GM12878 (cell line): ENCODE measurements around the gene CGB5. TPM values are rescaled to one million over a fixed set of nuclear protein-coding genes. Genes with fewer than 3 reads are reported as not detected.

Experiments
- ATAC-seq: fragments of 200-7000 bp; cut with Tn5 transposase; 3 replicates; pipeline ENCODE4 v1.9.1; 2020; ENCODE audit warnings: mild to moderate bottlenecking, moderate library complexity
- BruUV-seq: library from RNA; stranded (reverse); fragments of 400-500 nt; replicated peaks from 2 replicates; lab custom pipeline; 2021; lab: Mats Ljungman, UMichigan
- CTCF ChIA-PET: fragments of 300-600 bp; sonication (Branson Sonifier 250); formaldehyde crosslinking; extraction: SDS; loops from one replicate; lab custom pipeline; 2021; ENCODE audit warnings: inconsistent platforms; lab: Yijun Ruan, JAX
- POLR2A ChIA-PET: fragments of 350-600 bp; formaldehyde crosslinking; extraction: SDS; loops from one replicate; lab custom pipeline; 2021; ENCODE audit warnings: inconsistent platforms; lab: Charles Lee
- RAD21 ChIA-PET: fragments of 300-600 bp; sonication (Branson Sonifier 250); formaldehyde crosslinking; loops from one replicate; lab custom pipeline; 2023; ENCODE audit warnings: antibody characterized with exemption; ENCODE audit not compliant: unreplicated experiment; lab: Charles Lee
- SMC1A ChIA-PET: fragments of 300-600 bp; sonication (Branson Sonifier 250); formaldehyde crosslinking; loops from one replicate; lab custom pipeline; 2023; ENCODE audit not compliant: unreplicated experiment, uncharacterized antibody; lab: Charles Lee
- DNase-seq: peaks from one replicate; pipeline ENCODE4 v3.0.0-alpha.2; 2011; ENCODE audit warnings: low read depth, low spot score
- FAIRE-seq: peaks from 3 replicates; lab custom pipeline; 2011; peaks lifted over from hg19 to GRCh38; lab: Jason Lieb, UNC
- H2AFZ ChIP-seq: 2 replicates; pipeline ENCODE4 v1.6.0; 2011; ENCODE audit warnings: low read depth, low read length, control low read depth; ENCODE audit not compliant: control insufficient read depth
- H3K27ac ChIP-seq: 2 replicates; pipeline ENCODE4 v1.5.1; 2011; ENCODE audit warnings: control low read depth; ENCODE audit not compliant: control insufficient read depth, insufficient read depth
- H3K27me3 ChIP-seq, 2 experiments: replicated peaks in 1 of 2; 2 replicates each; pipeline versions ENCODE4 v1.6.0 to v1.6.1; 2011; ENCODE audit warnings: low read length in 1 of 2; ENCODE audit not compliant: control insufficient read depth in 2 of 2, insufficient read depth in 2 of 2
- H3K36me3 ChIP-seq, 2 experiments: 2 replicates each; pipeline ENCODE4 v1.5.1; 2011; ENCODE audit warnings: low read length in 1 of 2; ENCODE audit not compliant: control insufficient read depth in 2 of 2, insufficient read depth in 2 of 2
- H3K4me1 ChIP-seq: 2 replicates; pipeline ENCODE4 v1.6.1; 2011; ENCODE audit warnings: mild to moderate bottlenecking, low read length, moderate library complexity, mixed read lengths; ENCODE audit not compliant: control insufficient read depth, insufficient read depth
- H3K4me2 ChIP-seq: 2 replicates; pipeline ENCODE4 v1.6.0; 2011; ENCODE audit warnings: control low read depth; ENCODE audit not compliant: control insufficient read depth, insufficient read depth
- H3K4me3 ChIP-seq: fragments of 200-600 bp; sonication (generic); 2 replicates; pipeline ENCODE4 v1.5.1; 2016
- H3K79me2 ChIP-seq: 2 replicates; pipeline ENCODE4 v1.6.0; 2011; ENCODE audit warnings: low read length; ENCODE audit not compliant: control insufficient read depth, insufficient read depth
- H3K9ac ChIP-seq: 2 replicates; pipeline ENCODE4 v1.8.0; 2011; ENCODE audit warnings: low read length, control low read depth, mixed read lengths; ENCODE audit not compliant: control insufficient read depth, insufficient read depth
- H3K9me3 ChIP-seq: replicated peaks from 3 replicates; pipeline ENCODE4 v1.5.1; 2011; ENCODE audit warnings: mild to moderate bottlenecking, low read length; ENCODE audit not compliant: control insufficient read depth, insufficient read depth
- H4K20me1 ChIP-seq: 2 replicates; pipeline ENCODE4 v1.6.0; 2011; ENCODE audit not compliant: control insufficient read depth, insufficient read depth
- BHLHE40 ChIP-seq, 2 experiments: fragments of 450-650 bp in 1 of 2; IDR thresholded peaks; 2 replicates each; pipeline ENCODE4 v1.6.1; 2011 to 2017; ENCODE audit warnings: low read depth in 2 of 2, borderline replicate concordance in 1 of 2, improper control_type of control experiment in 1 of 2, low read length in 1 of 2, mild to moderate bottlenecking in 1 of 2
- CBX3 ChIP-seq: fragments of 200-600 bp; sonication (generic); IDR thresholded peaks from 2 replicates; pipeline ENCODE4 v1.6.1; 2016; ENCODE audit warnings: low read depth, borderline replicate concordance
- ZNF622 ChIP-seq: fragments of 450-650 bp; IDR thresholded peaks from 2 replicates; pipeline ENCODE4 v1.6.1; 2017; ENCODE audit warnings: mild to moderate bottlenecking, inconsistent platforms
- WGBS: methylation state at CpG from one replicate; pipeline ENCODE4 v1.1.6; 2016; ENCODE audit warnings: low lambda C conversion rate; ENCODE audit not compliant: insufficient replicate concordance, insufficient coverage; ENCODE audit errors: missing lambda C conversion rate; 5-methylcytosine and 5-hydroxymethylcytosine counted together
- in situ Hi-C: fragments of 300-500 bp; cut with MboI; formaldehyde crosslinking; loops from 9 replicates; pipeline ENCODE4 v1.14.3; 2018; ENCODE audit warnings: mixed read lengths
- intact Hi-C: fragments of 100-400 bp; cut with micrococcal nuclease; formaldehyde crosslinking; loops from one replicate; pipeline ENCODE4 v1.14.2; 2022; ENCODE audit not compliant: unreplicated experiment
- microRNA-seq: library from miRNA; unstranded; fragments of <30 nt; microRNA quantifications from one replicate; pipeline ENCODE4, GENCODE V29; 2018
- polyA plus RNA-seq, 11 experiments: library from polyadenylated mRNA; depleted of rRNA in 4 of 11; unstranded in 6 of 11; stranded (reverse) in 5 of 11; fragments of >200 nt; fragmentation: Nextera tagmentation in 4 of 11; fragmentation: Illumina TruSeq in 1 of 11; extraction: Ambion mirVana in 4 of 11; extraction: Trizol in 1 of 11; gene quantifications; 1 replicate in 1 of 11; 2 replicates in 10 of 11; pipeline versions ENCODE4 v1.2.1 to v1.2.3, GENCODE V29; 2011 to 2016; ENCODE audit warnings: inconsistent platforms in 2 of 11, missing spikeins in 2 of 11, low read depth in 1 of 11
- small RNA-seq: library from RNA; depleted of rRNA; stranded (forward); fragments of <200 nt; gene quantifications from one replicate; pipeline ENCODE3, GENCODE V24; 2014
- total RNA-seq, 4 experiments: library from RNA; depleted of rRNA in 3 of 4; stranded (reverse); fragments of >200 nt in 3 of 4; fragmentation: Illumina TruSeq in 1 of 4; extraction: Trizol in 1 of 4; gene quantifications; 2 replicates each; pipeline versions ENCODE4 v1.2.1 to v1.2.3, GENCODE V29; 2013 to 2021

CGB5 gene
- total and polyA plus RNA-seq, 10 of the 15 experiments (the other 5 are each of a cell fraction or from before 2014, with no cell fraction given), result not detected

GRCh38 chr19:49092686-49093085 is 49.0 kb downstream of the CGB5 start:
- no TSS peak for BruUV-seq
- peaks cover 3% of the 10 kb centered on the region; the same call in 1 of the 2 replicates for H4K20me1 ChIP-seq
- H3K4me1 ChIP-seq, result no peaks in the 10 kb centered on the region; the same call in 1 of the 2 replicates
- H3K27ac ChIP-seq, result no peak overlapping the region
- FAIRE-seq (no peak), ATAC-seq (no peak), DNase-seq (no peak)
- no peaks in the 10 kb centered on the region for H3K27me3 ChIP-seq
- no peaks in the 10 kb centered on the region for H3K9me3 ChIP-seq
- ChIA-PET RAD21 (interaction anchor here (0.7 kb wide), 1 partner anchor 101 kb away, joined by 3 read pairs; no protein-coding TSS in a partner anchor), SMC1A (no interaction called here), CTCF (no interaction called here), POLR2A (no interaction called here)
- TF ChIP-seq CBX3, result no peak
- no peak for TF ChIP-seq BHLHE40 (IDR thresholded peaks at IDR 0.05; ENCODE audit: borderline replicate concordance in 1 of 2, low read depth in 2 of 2, low read length in 1 of 2)
- no peak for TF ChIP-seq ZNF622
- in situ Hi-C loops (no loop called here), intact Hi-C loops (no loop called here)
- no peak overlapping the region for H3K9ac ChIP-seq
- 89% methylated on average over 6 of the region's 6 CpGs for WGBS
- H3K4me3 ChIP-seq, result no peak overlapping the region
- peaks cover 24 to 43% of the 10 kb centered on the region in 2 experiments for H3K36me3 ChIP-seq
- H3K79me2 ChIP-seq, result peaks cover 20% of the 10 kb centered on the region
- no peak overlapping the region for H3K4me2 ChIP-seq
- no peak overlapping the region for H2AFZ ChIP-seq

Small RNA genes lying within 50 kb of the gene (microRNA-seq; reads per million reads assigned to microRNA genes)
- not detected for gene MIR6798

Small RNA genes lying within 50 kb of the gene (small RNA-seq; reads per million reads assigned to genes)
- gene MIR6798 (0.12 reads per million), gene RN7SL708P (not detected)

Other genes with a start within 250 kb of the CGB5 start
Only the 7 nearest of the 25 such genes appear.
- gene LHB, start 26.8 kb upstream of the CGB5 start, total RNA-seq (2014; rRNA removed), result 0.34 TPM in 1 of 2 replicates, not detected in the other
- gene LHB, start 26.8 kb upstream of the CGB5 start, total RNA-seq (2014; rRNA removed; fragmentation: Illumina TruSeq; extraction: Trizol), result not detected in 2 replicates
- 0.46 TPM in 1 of 2 replicates, not detected in the other for gene LHB, start 26.8 kb upstream of the CGB5 start, total RNA-seq (2021)
- not detected in 2 replicates for gene LHB, start 26.8 kb upstream of the CGB5 start, polyA plus RNA-seq (2011; rRNA removed)
- gene LHB, start 26.8 kb upstream of the CGB5 start, polyA plus RNA-seq (2014; fragmentation: Illumina TruSeq; extraction: Trizol), result not detected in 2 replicates
- gene LHB, start 26.8 kb upstream of the CGB5 start, polyA plus RNA-seq (2014; fragmentation: Nextera tagmentation; extraction: Ambion mirVana), result under 1 TPM in 1 of 2 experiments, not detected in 1; 0.20 TPM
- 0.28 TPM in 1 of 2 replicates, not detected in the other for gene LHB, start 26.8 kb upstream of the CGB5 start, polyA plus RNA-seq (2014; rRNA removed)
- gene LHB, start 26.8 kb upstream of the CGB5 start, polyA plus RNA-seq (2016; fragmentation: Nextera tagmentation; extraction: Ambion mirVana), result under 1 TPM; 0.60 to 0.72 TPM
- not detected in 2 replicates for gene CGB3, start 19.5 kb upstream of the CGB5 start, total RNA-seq (2014; rRNA removed)
- gene CGB3, start 19.5 kb upstream of the CGB5 start, total RNA-seq (2014; rRNA removed; fragmentation: Illumina TruSeq; extraction: Trizol), result not detected in 2 replicates
- not detected in 2 replicates for gene CGB3, start 19.5 kb upstream of the CGB5 start, total RNA-seq (2021)
- not detected in 2 replicates for gene CGB3, start 19.5 kb upstream of the CGB5 start, polyA plus RNA-seq (2011; rRNA removed)
- not detected in 2 replicates for gene CGB3, start 19.5 kb upstream of the CGB5 start, polyA plus RNA-seq (2014; fragmentation: Illumina TruSeq; extraction: Trizol)
- not detected for gene CGB3, start 19.5 kb upstream of the CGB5 start, polyA plus RNA-seq (2014; fragmentation: Nextera tagmentation; extraction: Ambion mirVana)
- not detected in 2 replicates for gene CGB3, start 19.5 kb upstream of the CGB5 start, polyA plus RNA-seq (2014; rRNA removed)
- gene CGB3, start 19.5 kb upstream of the CGB5 start, polyA plus RNA-seq (2016; fragmentation: Nextera tagmentation; extraction: Ambion mirVana), result not detected
- gene CGB2, start 12.0 kb upstream of the CGB5 start, total RNA-seq (2014; rRNA removed), result 0.22 TPM in 1 of 2 replicates, not detected in the other
- not detected in 2 replicates for gene CGB2, start 12.0 kb upstream of the CGB5 start, total RNA-seq (2014; rRNA removed; fragmentation: Illumina TruSeq; extraction: Trizol)
- not detected in 2 replicates for gene CGB2, start 12.0 kb upstream of the CGB5 start, total RNA-seq (2021)
- gene CGB2, start 12.0 kb upstream of the CGB5 start, polyA plus RNA-seq (2011; rRNA removed), result not detected in 2 replicates
- gene CGB2, start 12.0 kb upstream of the CGB5 start, polyA plus RNA-seq (2014; fragmentation: Illumina TruSeq; extraction: Trizol), result not detected in 2 replicates
- gene CGB2, start 12.0 kb upstream of the CGB5 start, polyA plus RNA-seq (2014; fragmentation: Nextera tagmentation; extraction: Ambion mirVana), result not detected
- gene CGB2, start 12.0 kb upstream of the CGB5 start, polyA plus RNA-seq (2014; rRNA removed), result 0.11 and 0.20 TPM in 2 replicates
- under 1 TPM in 1 of 2 experiments, not detected in 1; 0.37 TPM for gene CGB2, start 12.0 kb upstream of the CGB5 start, polyA plus RNA-seq (2016; fragmentation: Nextera tagmentation; extraction: Ambion mirVana)
- gene CGB1, start 7.0 kb upstream of the CGB5 start, total RNA-seq (2014; rRNA removed), result not detected in 2 replicates
- not detected in 2 replicates for gene CGB1, start 7.0 kb upstream of the CGB5 start, total RNA-seq (2014; rRNA removed; fragmentation: Illumina TruSeq; extraction: Trizol)
- gene CGB1, start 7.0 kb upstream of the CGB5 start, total RNA-seq (2021), result not detected in 2 replicates
- gene CGB1, start 7.0 kb upstream of the CGB5 start, polyA plus RNA-seq (2011; rRNA removed), result not detected in 2 replicates
- gene CGB1, start 7.0 kb upstream of the CGB5 start, polyA plus RNA-seq (2014; fragmentation: Illumina TruSeq; extraction: Trizol), result not detected in 2 replicates
- not detected for gene CGB1, start 7.0 kb upstream of the CGB5 start, polyA plus RNA-seq (2014; fragmentation: Nextera tagmentation; extraction: Ambion mirVana)
- not detected in 2 replicates for gene CGB1, start 7.0 kb upstream of the CGB5 start, polyA plus RNA-seq (2014; rRNA removed)
- not detected for gene CGB1, start 7.0 kb upstream of the CGB5 start, polyA plus RNA-seq (2016; fragmentation: Nextera tagmentation; extraction: Ambion mirVana)
- not detected in 2 replicates for gene CGB8, start 5.3 kb downstream of the CGB5 start, total RNA-seq (2014; rRNA removed)
- not detected in 2 replicates for gene CGB8, start 5.3 kb downstream of the CGB5 start, total RNA-seq (2014; rRNA removed; fragmentation: Illumina TruSeq; extraction: Trizol)
- not detected in 2 replicates for gene CGB8, start 5.3 kb downstream of the CGB5 start, total RNA-seq (2021)
- not detected in 2 replicates for gene CGB8, start 5.3 kb downstream of the CGB5 start, polyA plus RNA-seq (2011; rRNA removed)
- gene CGB8, start 5.3 kb downstream of the CGB5 start, polyA plus RNA-seq (2014; fragmentation: Illumina TruSeq; extraction: Trizol), result not detected in 2 replicates
- gene CGB8, start 5.3 kb downstream of the CGB5 start, polyA plus RNA-seq (2014; fragmentation: Nextera tagmentation; extraction: Ambion mirVana), result not detected
- not detected in 2 replicates for gene CGB8, start 5.3 kb downstream of the CGB5 start, polyA plus RNA-seq (2014; rRNA removed)
- gene CGB8, start 5.3 kb downstream of the CGB5 start, polyA plus RNA-seq (2016; fragmentation: Nextera tagmentation; extraction: Ambion mirVana), result not detected
- gene CGB7, start 13.9 kb downstream of the CGB5 start, total RNA-seq (2014; rRNA removed), result not detected in 2 replicates
- not detected in 2 replicates for gene CGB7, start 13.9 kb downstream of the CGB5 start, total RNA-seq (2014; rRNA removed; fragmentation: Illumina TruSeq; extraction: Trizol)
- gene CGB7, start 13.9 kb downstream of the CGB5 start, total RNA-seq (2021), result not detected in 2 replicates
- gene CGB7, start 13.9 kb downstream of the CGB5 start, polyA plus RNA-seq (2011; rRNA removed), result not detected in 2 replicates
- gene CGB7, start 13.9 kb downstream of the CGB5 start, polyA plus RNA-seq (2014; fragmentation: Illumina TruSeq; extraction: Trizol), result not detected in 2 replicates
- not detected for gene CGB7, start 13.9 kb downstream of the CGB5 start, polyA plus RNA-seq (2014; fragmentation: Nextera tagmentation; extraction: Ambion mirVana)
- gene CGB7, start 13.9 kb downstream of the CGB5 start, polyA plus RNA-seq (2014; rRNA removed), result not detected in 2 replicates
- under 1 TPM in 1 of 2 experiments, not detected in 1; 0.06 TPM for gene CGB7, start 13.9 kb downstream of the CGB5 start, polyA plus RNA-seq (2016; fragmentation: Nextera tagmentation; extraction: Ambion mirVana)
- gene NTF4, start 21.0 kb downstream of the CGB5 start, total RNA-seq (2014; rRNA removed), result not detected in 2 replicates
- gene NTF4, start 21.0 kb downstream of the CGB5 start, total RNA-seq (2014; rRNA removed; fragmentation: Illumina TruSeq; extraction: Trizol), result not detected in 2 replicates
- not detected in 2 replicates for gene NTF4, start 21.0 kb downstream of the CGB5 start, total RNA-seq (2021)
- gene NTF4, start 21.0 kb downstream of the CGB5 start, polyA plus RNA-seq (2011; rRNA removed), result not detected in 2 replicates
- gene NTF4, start 21.0 kb downstream of the CGB5 start, polyA plus RNA-seq (2014; fragmentation: Illumina TruSeq; extraction: Trizol), result not detected in 2 replicates
- not detected for gene NTF4, start 21.0 kb downstream of the CGB5 start, polyA plus RNA-seq (2014; fragmentation: Nextera tagmentation; extraction: Ambion mirVana)
- not detected in 2 replicates for gene NTF4, start 21.0 kb downstream of the CGB5 start, polyA plus RNA-seq (2014; rRNA removed)
- gene NTF4, start 21.0 kb downstream of the CGB5 start, polyA plus RNA-seq (2016; fragmentation: Nextera tagmentation; extraction: Ambion mirVana), result not detected